Neutrophil (primary cell): ENCODE results near the gene TMCC2.

Source experiments
- H3K27ac ChIP-seq: fragments of 200-600 bp; sonication (generic); 2 replicates; pipeline ENCODE4 v1.5.1; 2016; ENCODE audit warnings: mild to moderate bottlenecking, moderate library complexity
- H3K27me3 ChIP-seq: fragments of 200-600 bp; sonication (generic); 2 replicates; pipeline ENCODE4 v1.6.0; 2016; ENCODE audit warnings: mild to moderate bottlenecking
- H3K36me3 ChIP-seq: fragments of 200-600 bp; sonication (generic); 2 replicates; pipeline ENCODE4 v1.5.1; 2017
- H3K4me1 ChIP-seq, 2 experiments: fragments of 200-600 bp in 1 of 2; sonication (generic) in 1 of 2; 1 replicate in 1 of 2; 2 replicates in 1 of 2; pipeline versions ENCODE4 v1.5.1 to v1.6.1; 2013 to 2016; ENCODE audit warnings: low read depth in 1 of 2, low read length in 1 of 2, mild to moderate bottlenecking in 1 of 2, moderate library complexity in 1 of 2; ENCODE audit not compliant: control insufficient read depth in 1 of 2, insufficient read depth in 1 of 2
- H3K4me3 ChIP-seq, 2 experiments: fragments of 200-600 bp in 1 of 2; sonication (generic) in 1 of 2; 1 replicate in 1 of 2; 2 replicates in 1 of 2; pipeline ENCODE4 v1.5.1; 2013 to 2016; ENCODE audit warnings: low read depth in 1 of 2, low read length in 1 of 2, mild to moderate bottlenecking in 1 of 2, moderate library complexity in 1 of 2
- H3K9me3 ChIP-seq: fragments of 200-600 bp; sonication (generic); 2 replicates; pipeline ENCODE4 v1.5.1; 2016
- CTCF ChIP-seq: fragments of 200-600 bp; sonication (generic); IDR thresholded peaks from 2 replicates; pipeline ENCODE4 v1.5.1; 2016; ENCODE audit warnings: antibody characterized with exemption

TMCC2 gene

DNA sequence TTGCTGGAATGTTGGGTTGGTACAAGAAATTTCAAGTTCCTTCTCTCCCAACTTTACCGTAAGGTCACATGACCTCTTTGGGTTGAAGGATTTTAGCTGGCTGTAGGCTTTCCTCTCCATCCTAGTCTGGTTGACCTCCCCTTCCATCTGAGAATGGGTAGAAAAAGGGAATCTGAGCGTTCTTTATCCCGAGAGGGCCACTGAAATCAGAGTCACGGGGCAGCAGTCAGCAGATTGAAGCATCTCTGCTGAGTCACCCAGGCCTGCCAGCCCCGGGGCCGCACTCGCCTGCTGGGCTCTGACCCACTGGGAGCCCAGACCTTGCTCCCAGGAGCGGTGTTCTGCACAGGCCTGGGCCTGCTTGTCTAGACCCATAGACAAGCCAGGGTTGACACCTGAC lies 31.0 kb downstream of the TMCC2 start:
- Histone ChIP-seq H3K4me1 (peaks cover 36 to 39% of the 10 kb centered on the region in 2 experiments), H3K9me3 (no peaks in the 10 kb centered on the region), H3K27ac (no peak overlapping the region), H3K4me3 (no peak overlapping the region), H3K27me3 (peaks cover 17% of the 10 kb centered on the region), H3K36me3 (no peaks in the 10 kb centered on the region)
- no peak for TF ChIP-seq CTCF

- H3K27me3 ChIP-seq, result peaks cover 17% of the 10 kb centered on the region
- no peaks in the 10 kb centered on the region for H3K9me3 ChIP-seq
- no peak overlapping the region for H3K4me3 ChIP-seq
- no peak overlapping the region for H3K27ac ChIP-seq
- H3K4me1 ChIP-seq, result peaks cover 36 to 39% of the 10 kb centered on the region in 2 experiments
- no peaks in the 10 kb centered on the region for H3K36me3 ChIP-seq
- TF ChIP-seq CTCF, result no peak
These were observed 31.6 kb downstream of the TMCC2 start for GRCh38 chr1:205259324-205259832.

DNA sequence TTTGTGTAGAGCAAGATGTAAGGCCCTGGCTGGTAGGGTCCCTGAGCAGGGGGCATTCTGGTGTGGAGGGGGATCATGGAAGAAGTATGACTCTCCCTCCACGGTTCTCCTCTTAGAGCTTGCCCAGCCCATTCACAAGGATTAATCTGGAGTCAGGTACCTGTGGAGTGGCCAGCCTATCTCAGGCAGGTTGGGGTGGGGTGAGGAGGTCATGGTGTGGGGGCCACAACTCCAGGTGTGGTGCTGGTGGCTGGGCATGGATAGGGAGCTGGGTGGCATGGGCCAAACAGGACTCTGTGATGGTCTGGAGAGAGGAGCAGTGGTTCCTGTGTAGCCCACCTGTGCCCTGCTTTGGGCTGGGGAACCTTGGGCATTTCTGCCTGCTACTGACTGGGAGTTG lies 32.3 kb downstream of the TMCC2 start:
- TF ChIP-seq CTCF, result no peak
- no peak overlapping the region for H3K27ac ChIP-seq
- H3K4me1 ChIP-seq, result peaks cover 36 to 39% of the 10 kb centered on the region in 2 experiments
- H3K27me3 ChIP-seq, result peaks cover 17% of the 10 kb centered on the region
- H3K4me3 ChIP-seq, result no peak overlapping the region
- H3K9me3 ChIP-seq, result no peaks in the 10 kb centered on the region
- no peaks in the 10 kb centered on the region for H3K36me3 ChIP-seq

DNA sequence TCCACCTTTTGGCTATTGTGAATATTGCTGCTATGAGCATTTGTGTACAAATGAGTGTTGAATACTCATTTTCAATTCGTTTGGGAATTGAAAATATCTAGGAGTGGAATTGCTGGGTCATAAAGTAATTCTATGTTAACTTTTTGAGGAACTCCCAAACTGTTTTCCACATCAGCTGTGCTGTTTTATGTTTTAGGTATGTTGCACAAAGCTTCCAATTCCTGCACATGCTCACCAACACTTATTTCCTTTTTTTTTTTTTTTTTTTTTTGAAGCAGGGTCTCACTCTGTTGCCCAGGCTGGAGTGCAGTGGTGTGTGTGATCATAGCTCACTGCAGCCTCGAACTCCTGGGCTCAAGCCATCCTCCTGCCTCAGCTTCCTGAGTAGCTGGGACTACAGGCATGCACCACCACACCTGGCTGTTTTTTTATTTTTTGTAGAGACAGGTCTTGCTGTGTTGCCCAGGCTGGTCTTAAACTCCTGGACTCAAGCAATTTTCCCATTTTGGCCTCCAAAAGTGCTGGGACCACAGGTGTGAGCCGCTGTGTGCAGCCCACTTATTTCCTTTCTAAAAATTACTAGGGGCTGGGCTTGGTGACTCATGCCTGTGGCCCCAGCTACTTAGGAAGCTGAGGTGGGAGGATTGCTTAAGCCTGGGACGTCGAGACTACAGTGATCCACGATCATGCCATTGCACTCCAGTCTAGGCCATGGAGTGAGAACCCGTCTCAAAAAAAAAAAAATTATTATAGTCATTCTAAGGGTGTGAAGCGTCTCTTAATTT lies 33.4 kb downstream of the TMCC2 start:
- Histone ChIP-seq H3K36me3 (no peaks in the 10 kb centered on the region), H3K27ac (no peak overlapping the region), H3K4me1 (peaks cover 36% of the 10 kb centered on the region in 2 experiments), H3K27me3 (peaks cover 17% of the 10 kb centered on the region), H3K4me3 (no peak overlapping the region), H3K9me3 (no peaks in the 10 kb centered on the region)
- no peak for TF ChIP-seq CTCF

GRCh38 chr1:205261946-205262691 lies 34.4 kb downstream of the TMCC2 start:
- no peak for TF ChIP-seq CTCF
- Histone ChIP-seq H3K27me3 (peaks cover 17% of the 10 kb centered on the region), H3K27ac (no peak overlapping the region), H3K4me3 (no peak overlapping the region), H3K36me3 (no peaks in the 10 kb centered on the region), H3K4me1 (peaks cover 37 to 40% of the 10 kb centered on the region in 2 experiments), H3K9me3 (no peaks in the 10 kb centered on the region)
